Tibial artery (tissue), 4 donors: ENCODE results near the gene LPP.

Experiments
- DNase-seq, 2 donors: peaks; one replicate each; pipeline ENCODE4 v3.0.0-alpha.2; 2019
- H3K27ac ChIP-seq, 2 donors: fragments of 200-600 bp; sonication (generic) in 1 of 2; 1 replicate in 1 of 2; 2 replicates in 1 of 2; pipeline ENCODE4 v1.5.1; 2018 to 2019; ENCODE audit warnings: mild to moderate bottlenecking in 1 of 2
- H3K27me3 ChIP-seq, 2 donors: fragments of 200-600 bp; sonication (generic) in 1 of 2; one replicate each; pipeline versions ENCODE4 v1.5.1 to v1.6.0; 2016 to 2019
- H3K36me3 ChIP-seq, 3 donors: fragments of 200-600 bp; sonication (generic) in 2 of 3; one replicate each; pipeline ENCODE4 v1.5.1; 2016 to 2019; ENCODE audit warnings: mild to moderate bottlenecking in 2 of 3
- H3K4me1 ChIP-seq, 4 donors: fragments of 200-600 bp; sonication (generic) in 2 of 4; 1 replicate in 3 of 4; 2 replicates in 1 of 4; pipeline ENCODE4 v1.5.1; 2016 to 2019
- H3K4me3 ChIP-seq, 2 donors: fragments of 200-600 bp; sonication (generic) in 1 of 2; 1 replicate in 1 of 2; 2 replicates in 1 of 2; pipeline ENCODE4 v1.5.1; 2018 to 2019; ENCODE audit warnings: mild to moderate bottlenecking in 2 of 2
- H3K9me3 ChIP-seq, 3 donors: fragments of 200-600 bp; sonication (generic) in 1 of 3; one replicate each; pipeline ENCODE4 v1.5.1; 2016 to 2019
- CTCF ChIP-seq, 2 experiments: fragments of 200-600 bp in 1 of 2; fragments of 450-650 bp in 1 of 2; IDR thresholded peaks; one replicate each; pipeline ENCODE4 v1.5.1; 2017 to 2019; ENCODE audit warnings: antibody characterized with exemption in 2 of 2, mild to moderate bottlenecking in 1 of 2, moderate library complexity in 1 of 2
- intact Hi-C: fragments of 100-400 bp; cut with DNase I; formaldehyde crosslinking; loops from one replicate; pipeline ENCODE4 v1.15.0; 2023; ENCODE audit warnings: low total_unique reads

LPP gene

GRCh38 chr3:188361888-188362287, 207.9 kb downstream of the LPP start:
- Histone ChIP-seq H3K9me3 (no peaks in the 10 kb centered on the region), H3K36me3 (no peaks in the 10 kb centered on the region), H3K4me3 (no peak overlapping the region), H3K27ac (peak overlapping the region in 1 of 2 donors; percentile 12), H3K27me3 (no peaks in the 10 kb centered on the region), H3K4me1 (peaks cover 0 to 99% (median 57%) of the 10 kb centered on the region in 4 donors)
- no peak for TF ChIP-seq CTCF (IDR thresholded peaks at IDR 0.05)
- DNase-seq, result no peak
- intact Hi-C loops, result no loop called here

GRCh38 chr3:188362405-188362831, 208.5 kb downstream of the LPP start:
- H3K36me3 ChIP-seq, result no peaks in the 10 kb centered on the region
- no peak for TF ChIP-seq CTCF (IDR thresholded peaks at IDR 0.05)
- H3K4me1 ChIP-seq, result peaks cover 0 to 99% (median 56%) of the 10 kb centered on the region in 4 donors
- H3K4me3 ChIP-seq, result no peak overlapping the region
- intact Hi-C loops, result no loop called here
- no peaks in the 10 kb centered on the region for H3K9me3 ChIP-seq
- no peak for DNase-seq
- H3K27me3 ChIP-seq, result no peaks in the 10 kb centered on the region
- peak overlapping the region; percentile 12 to 13 for H3K27ac ChIP-seq

GRCh38 chr3:188365184-188365583, 211.2 kb downstream of the LPP start:
- H3K27me3 ChIP-seq, result no peaks in the 10 kb centered on the region
- no peaks in the 10 kb centered on the region for H3K9me3 ChIP-seq
- no peaks in the 10 kb centered on the region for H3K36me3 ChIP-seq
- H3K27ac ChIP-seq, result peak overlapping the region in 1 of 2 donors; percentile 46
- no peak for TF ChIP-seq CTCF (IDR thresholded peaks at IDR 0.05)
- H3K4me3 ChIP-seq, result no peak overlapping the region
- no peak for DNase-seq
- H3K4me1 ChIP-seq, result peaks cover 0 to 97% (median 43%) of the 10 kb centered on the region in 4 donors
- intact Hi-C loops, result no loop called here

- H3K4me3 ChIP-seq, result no peak overlapping the region
- intact Hi-C loops, result no loop called here
- H3K27ac ChIP-seq, result peak overlapping the region; percentile 26 to 46
- H3K9me3 ChIP-seq, result no peaks in the 10 kb centered on the region
- peaks cover 0 to 94% (median 45%) of the 10 kb centered on the region in 4 donors for H3K4me1 ChIP-seq
- H3K27me3 ChIP-seq, result no peaks in the 10 kb centered on the region
- H3K36me3 ChIP-seq, result no peaks in the 10 kb centered on the region
- no peak for TF ChIP-seq CTCF (IDR thresholded peaks at IDR 0.05)
- DNase-seq, result no peak
These were observed 212.2 kb downstream of the LPP start for GRCh38 chr3:188365988-188366698.

- no peaks in the 10 kb centered on the region for H3K36me3 ChIP-seq
- intact Hi-C loops, result no loop called here
- TF ChIP-seq CTCF (IDR thresholded peaks at IDR 0.05), result no peak
- peaks cover 0 to 86% (median 45%) of the 10 kb centered on the region in 4 donors for H3K4me1 ChIP-seq
- H3K27ac ChIP-seq, result peak overlapping the region in 1 of 2 donors; percentile 46
- H3K9me3 ChIP-seq, result no peaks in the 10 kb centered on the region
- DNase-seq, result no peak
- H3K4me3 ChIP-seq, result no peak overlapping the region
- no peaks in the 10 kb centered on the region for H3K27me3 ChIP-seq
These were observed 213.7 kb downstream of the LPP start for GRCh38 chr3:188367678-188368077.
